Activated CD4-positive, alpha-beta T cell treated with anti-CD3 and anti-CD28 coated beads, Interleukin-2, amount 50 U/mL, for 16 hours (primary cell): ENCODE results near the gene TCFL5.

Experiments used
- DNase-seq: peaks from one replicate; pipeline ENCODE4 v3.0.0-alpha.2; 2020

Gene TCFL5

DNA sequence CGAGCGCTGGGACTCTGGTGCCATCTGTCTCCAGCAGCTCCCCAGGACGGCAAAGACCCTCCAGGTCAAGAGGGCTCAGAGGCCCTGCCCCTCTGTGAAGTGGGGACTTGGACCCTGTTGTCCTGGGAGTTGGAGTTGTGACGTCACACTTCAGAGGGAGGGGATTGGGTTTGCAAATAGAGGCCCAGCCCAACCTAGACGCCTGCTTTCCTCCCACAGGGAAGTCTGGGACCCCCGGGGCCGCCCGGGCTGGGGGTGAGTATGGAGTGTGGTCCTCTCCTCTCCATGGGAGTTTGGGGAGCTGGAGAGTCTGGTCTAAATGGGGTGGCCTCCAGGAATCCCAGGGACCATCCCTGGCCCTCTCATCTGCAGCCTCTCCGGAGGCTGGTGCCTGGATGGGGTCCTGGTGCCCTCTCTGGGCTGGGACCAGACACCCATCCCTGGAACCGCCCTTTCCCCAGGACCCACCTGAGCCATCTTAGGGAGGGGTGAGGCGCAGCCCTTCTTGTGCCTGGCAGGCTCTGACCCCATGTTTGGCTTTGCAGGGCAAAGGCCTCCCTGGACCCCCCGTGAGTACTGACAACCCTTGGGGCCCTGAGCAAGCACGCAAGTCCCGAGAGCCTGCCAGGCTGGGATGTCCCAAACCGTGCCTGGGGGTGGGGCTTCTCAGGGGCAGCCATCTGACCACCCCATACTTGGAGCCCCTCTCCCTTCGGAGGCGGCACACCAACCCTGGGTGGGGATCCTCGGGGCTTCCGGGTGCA lies 40.5 kb downstream of the TCFL5 start:
- no peak for DNase-seq

DNA sequence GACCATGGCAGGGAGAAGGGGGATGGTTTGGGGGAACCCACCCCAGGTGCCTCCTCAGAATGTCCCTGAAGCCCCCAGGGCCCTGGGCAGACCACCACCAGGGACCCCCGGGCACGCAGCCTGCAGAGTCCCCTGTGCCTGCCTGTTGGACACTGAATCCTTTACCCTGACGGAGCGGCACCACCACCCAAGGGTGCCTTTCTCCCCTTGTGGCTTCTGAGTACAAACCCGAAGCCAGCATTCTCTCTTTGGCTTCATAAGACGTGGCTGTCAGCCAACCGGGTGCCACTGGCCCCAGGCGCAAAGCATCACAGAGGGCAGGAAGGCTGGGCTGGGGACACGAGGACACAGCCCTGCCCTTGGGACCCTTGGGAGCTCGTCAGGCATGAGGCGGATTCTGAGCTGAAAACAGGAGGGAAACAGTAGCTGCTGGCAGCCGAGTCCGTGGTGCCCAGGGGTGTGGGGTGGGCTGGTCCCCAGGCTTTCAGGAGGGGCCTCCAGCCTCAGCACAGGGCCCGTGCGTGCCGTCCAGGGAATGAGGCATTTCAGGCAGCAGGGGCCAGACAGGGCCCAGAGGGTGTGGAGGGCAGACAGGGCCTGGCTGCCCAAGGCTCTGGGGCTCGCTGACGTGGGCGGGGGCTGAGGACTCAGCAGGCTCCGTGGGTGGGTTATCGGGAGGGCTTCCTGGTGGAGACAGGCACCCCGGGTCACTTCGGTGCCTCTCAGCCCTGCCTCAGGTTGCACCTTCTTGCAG lies 41.2 kb downstream of the TCFL5 start:
- DNase-seq: no peak

DNA sequence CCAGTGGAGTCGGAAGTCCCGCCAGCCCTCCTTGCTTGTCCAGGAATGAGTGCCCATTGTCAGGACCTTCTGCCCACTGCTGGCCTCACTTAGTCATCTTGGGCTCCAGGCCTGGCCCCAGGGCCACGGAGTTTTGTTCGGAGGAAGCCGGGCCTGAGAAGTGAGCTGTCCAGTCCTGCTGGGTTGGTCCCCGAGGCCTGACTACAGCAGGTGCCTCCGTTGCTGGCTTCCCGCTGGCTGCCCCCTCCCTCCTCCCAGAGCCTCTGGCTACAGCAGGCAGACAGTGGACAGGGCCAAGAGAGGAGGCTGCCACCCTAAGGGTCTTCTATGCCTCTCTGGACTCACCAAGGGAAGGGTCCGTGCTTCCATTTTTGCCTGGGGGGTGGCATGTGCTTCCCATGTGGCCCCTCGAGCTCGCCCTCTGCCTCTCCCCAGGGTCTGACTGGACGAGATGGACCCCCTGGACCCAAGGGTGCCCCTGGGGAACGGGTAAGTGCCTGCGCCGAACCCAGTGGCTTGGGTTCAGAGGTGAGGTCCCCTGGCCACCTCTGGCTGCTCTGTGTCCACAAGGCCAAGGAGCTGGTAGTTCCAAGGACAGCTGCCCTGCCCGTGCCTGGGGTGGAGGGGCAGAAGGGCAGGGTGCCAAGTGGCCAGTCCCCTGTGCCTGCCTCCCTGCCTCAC lies 42.0 kb downstream of the TCFL5 start:
- no peak for DNase-seq

DNA sequence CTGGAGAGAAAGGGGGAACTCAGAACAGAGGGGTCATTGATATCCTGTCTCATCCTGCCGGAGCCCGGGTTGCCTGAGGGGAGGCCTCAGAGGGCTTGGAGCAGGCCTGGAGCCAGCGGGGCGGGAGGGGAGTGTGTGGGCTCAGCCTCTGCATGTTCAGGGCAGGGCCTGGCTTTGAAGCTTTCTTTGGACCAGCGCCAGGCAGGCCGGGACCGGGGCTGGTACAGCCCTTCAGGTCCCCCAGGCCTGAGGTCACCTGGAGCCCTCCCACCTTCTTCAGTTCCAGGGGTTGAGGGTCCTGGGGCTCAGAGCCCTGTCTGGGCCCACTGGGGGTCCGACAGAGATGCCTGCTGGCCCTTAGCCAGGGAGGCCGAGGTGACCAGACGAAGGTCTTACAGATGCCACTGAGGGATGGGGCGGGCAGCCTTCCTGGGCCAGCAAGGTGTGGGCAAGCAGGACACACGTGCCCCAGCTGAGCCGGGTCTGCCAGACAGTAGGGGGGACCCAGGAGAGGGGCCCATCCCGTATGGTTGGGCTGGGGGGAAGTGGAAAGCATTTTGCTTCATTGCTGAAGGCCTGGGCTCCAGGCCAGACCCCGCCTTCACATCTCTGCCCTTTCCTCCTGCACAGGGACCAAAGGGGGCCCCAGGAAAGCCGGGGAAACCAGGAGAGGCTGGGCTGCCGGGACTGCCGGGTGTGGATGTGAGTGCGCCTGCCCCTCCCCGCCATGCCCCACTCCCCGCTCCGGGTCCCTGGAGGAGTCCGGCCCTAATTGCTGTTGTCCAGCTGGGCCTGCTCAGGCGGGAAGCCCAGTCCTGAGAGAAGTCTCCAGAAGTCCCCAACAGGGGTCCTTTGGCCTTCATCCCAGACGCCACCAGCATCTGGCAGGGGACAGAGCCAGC lies 42.8 kb downstream of the TCFL5 start:
- DNase-seq: no peak

DNA sequence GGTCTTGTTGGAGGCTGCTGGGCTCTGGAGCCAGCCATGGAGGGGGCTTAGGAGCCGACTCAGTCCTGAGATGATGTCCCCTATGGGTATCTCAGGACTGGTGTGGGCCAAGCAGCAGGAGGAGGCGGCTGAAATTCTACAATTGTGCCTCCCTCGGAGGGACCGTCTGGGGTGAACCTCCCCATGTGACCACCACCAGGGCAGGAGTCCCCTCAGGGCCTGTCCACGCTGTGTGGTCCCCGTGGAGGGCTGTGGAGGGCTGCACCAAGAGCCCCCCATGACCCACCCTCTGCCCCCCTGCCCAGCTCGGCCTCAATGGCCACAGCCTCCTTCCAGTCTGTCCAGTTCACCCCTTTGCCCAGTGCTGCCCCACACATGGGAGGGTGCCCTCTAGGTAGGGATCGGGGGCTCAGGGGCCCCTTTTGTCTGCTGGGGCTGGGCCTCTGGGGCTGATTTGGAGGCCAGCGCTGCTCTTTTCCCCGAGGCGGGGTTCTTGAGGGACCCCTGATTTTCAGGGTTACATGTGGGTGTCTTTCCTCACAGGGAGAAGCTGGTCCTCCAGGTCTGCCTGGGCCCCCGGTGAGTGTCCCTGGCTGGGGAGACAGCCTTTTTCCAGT lies 43.5 kb downstream of the TCFL5 start:
- no peak for DNase-seq

DNA sequence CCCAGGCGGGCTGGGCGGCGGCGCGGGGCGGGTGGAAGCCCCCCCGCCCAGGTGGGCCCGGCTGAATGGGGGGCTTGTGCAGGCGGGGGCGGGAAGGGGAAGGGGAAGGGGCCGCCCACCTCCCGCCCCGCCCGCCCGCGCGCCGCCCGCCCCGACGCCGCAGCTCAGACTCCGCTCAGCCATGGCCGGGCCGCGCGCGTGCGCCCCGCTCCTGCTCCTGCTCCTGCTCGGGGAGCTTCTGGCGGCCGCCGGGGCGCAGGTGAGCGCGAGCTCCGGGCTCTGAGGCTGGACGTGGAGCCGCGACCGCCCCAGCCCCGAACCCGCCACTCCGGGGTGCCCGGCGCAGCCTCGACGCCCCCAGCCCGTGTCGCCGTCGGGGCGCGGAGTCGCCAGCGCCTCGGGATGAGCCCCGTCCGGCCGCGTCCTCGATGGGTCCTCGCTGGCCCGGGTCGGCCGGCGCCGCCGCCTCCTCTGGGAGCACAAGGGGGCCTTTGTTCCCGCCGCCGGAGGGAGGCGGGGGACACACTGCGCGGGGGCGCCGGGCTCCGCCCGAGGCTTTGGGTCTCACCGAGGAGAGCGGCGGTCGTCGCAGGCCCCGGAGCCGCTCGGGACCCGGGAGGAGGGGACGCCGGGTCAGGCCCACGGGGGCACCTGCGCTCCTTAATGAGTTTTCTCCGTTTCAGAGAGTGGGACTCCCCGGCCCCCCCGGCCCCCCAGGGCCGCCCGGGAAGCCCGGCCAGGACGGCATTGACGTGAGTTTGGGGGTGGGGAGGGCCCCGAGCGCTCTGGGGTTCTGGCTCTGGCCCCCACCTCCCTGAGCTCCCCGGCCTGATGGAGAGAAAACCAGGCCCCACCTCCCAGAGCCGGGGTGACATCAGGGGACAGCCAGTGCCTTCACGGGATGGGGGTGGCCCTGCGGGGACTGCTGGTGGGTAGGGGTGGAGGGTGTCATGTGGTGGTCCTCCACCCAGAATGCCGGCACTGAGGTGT lies 44.4 kb downstream of the TCFL5 start, which contains the start of gene COL9A3:
Gene COL9A3, plus strand, starts transcription at position 167 of the 990 bp plus-strand sequence. Its CDS starts 15 bp downstream, at position 182.
- DNase-seq: no peak

DNA sequence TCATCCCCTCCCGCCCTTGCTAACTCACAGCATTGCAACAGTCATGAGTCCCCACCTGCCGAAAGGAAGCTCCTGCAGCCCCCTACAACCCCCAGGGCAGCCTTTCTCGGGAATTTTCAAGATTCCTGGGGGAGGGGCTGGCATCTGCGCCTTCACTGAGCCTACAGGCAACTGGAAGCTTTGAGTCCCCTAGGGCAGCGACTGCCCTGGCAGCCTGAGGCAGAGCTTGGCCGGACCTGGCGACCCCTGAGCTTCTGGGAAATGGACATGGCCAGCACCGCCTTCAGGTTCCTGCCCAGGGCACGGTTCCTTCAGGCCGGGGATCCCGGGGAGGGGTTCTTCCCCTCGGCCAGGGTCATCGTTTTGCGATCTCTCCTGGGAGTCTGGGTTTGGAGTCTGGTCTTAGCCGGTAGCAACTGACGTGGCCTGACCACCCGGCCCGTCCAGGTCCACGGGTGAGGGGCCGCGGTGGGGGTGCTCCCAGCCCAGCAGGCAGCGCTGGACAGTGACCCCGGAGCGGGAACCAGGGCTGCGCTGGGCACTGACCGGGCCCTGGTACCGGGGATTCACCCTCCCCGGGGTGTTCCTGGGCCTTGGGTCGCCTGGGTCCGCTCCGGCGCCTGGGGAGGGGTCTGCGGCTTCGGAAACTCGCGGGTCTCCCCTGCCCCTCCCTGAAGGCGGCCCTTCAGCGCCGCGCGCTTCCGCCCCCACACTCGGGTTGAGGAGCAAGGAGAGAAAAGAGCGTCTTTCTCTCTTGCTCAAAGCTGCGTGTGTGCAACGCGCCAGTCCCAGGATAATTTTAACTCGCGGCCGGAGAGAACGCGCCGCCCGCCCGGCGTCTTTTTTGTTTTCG lies 45.4 kb downstream of the TCFL5 start:
- no peak for DNase-seq

DNA sequence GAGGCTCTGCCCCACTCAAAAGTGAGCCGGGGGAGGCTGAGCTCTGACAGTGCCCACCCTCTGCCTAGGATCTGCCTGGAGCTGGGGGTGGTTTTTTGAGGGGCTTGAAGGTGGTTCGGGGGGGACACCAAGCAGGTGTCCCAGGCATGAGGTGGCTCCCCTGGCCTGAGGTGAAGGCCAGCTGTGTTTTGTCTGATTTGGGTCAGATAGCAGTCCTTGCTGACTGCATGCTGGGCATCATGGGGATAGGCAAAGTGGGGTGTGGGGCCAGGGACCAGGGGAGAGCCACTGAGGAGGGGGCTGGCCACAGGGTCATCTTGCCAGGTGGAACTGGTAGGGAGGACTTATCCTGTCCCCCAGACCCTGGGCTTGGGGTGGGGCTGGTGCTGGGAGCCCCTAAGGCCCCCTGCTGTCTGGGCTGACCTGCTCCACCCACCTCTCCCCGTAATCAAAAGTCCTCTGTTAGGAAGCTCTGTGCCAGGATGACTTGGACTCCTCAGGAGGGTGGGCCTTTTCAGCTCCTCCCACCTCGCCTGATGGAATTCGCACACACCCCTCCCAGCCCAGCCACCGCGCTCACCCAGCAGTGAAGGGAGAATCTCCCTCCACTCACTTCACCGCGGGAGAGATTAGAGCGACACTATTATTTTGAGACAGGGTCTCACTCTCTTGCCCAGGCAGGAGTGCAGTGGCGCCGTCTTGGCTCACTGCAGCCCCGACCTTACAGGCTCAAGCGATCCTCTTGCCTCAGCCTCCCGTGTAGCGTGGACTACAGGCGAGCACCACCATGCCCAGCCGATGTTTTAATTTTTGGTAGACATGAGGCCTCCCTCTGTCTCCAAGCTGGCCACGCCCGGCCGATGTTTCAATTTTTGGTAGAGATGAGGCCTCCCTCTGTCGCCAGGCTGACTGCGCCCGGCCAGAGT lies 46.3 kb downstream of the TCFL5 start:
- DNase-seq: no peak

DNA sequence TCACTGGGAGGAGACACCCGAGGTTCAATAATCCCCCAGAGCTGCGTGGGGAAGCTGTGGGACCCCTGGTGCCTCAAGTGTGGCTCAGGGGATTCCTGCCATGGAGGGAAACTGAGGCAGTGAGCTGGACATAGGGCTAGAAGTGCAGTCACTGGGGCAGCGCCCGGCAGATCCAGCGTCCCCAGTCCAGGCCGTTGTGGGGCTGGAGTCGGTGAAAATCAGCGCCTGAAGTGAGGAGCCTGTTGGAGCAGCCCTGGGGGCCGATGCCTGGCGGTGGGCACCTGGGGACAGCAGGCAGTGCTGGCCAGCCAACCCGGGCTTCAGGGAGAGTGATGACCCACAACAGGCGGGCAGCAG lies 46.9 kb downstream of the TCFL5 start:
- no peak for DNase-seq

DNA sequence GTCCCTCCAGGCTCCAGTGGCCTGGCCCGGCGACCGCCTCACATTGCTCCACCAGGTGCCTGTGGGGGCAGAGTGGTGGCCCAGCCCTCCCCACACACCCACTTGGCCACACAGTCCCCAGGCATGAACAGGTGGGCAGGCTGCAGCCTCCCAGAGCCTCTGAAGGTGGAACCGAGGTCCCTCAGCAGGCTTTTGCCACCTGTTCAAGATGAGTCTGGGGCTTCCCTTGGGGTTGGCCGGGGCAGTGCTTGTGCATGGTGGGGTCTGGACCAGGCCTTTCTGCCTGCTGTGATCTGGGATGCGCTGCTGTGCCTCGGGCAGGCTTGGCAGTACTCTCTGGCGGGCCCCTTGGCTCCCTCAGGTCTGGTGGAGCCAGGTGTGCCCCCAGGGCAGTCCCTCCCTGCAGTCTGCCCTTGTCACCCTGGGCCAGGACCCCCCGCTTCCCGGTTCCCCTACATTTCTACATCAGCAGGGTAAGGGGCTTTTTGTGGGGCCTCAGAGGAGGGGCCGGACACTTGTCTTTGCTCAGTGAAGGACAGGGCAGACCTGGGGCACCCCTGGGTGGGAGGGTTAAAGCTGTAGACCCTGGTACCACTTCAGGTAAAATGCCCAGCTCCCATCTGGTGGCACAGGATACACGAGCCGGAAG lies 47.4 kb downstream of the TCFL5 start:
- no peak for DNase-seq

DNA sequence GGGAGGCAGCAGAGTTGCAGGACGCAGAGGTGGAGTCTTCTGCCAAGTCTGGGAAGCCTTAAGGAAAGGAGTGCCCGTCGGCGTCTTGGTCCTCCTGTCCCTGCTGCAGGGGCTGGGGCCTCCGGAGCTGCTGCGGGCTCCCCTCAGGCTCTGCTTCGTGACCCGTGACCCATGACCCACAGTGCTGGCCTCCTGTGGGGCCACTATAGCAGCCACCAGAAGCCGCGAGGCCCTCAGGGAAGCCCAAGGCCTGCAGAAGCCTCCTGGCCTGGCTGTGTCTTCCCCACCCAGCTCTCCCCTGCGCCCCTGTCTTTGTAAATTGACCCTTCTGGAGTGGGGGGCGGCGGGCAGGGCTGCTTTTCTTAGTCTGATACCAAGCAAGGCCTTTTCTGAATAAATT lies 48.0 kb downstream of the TCFL5 start:
- DNase-seq: no peak

DNA sequence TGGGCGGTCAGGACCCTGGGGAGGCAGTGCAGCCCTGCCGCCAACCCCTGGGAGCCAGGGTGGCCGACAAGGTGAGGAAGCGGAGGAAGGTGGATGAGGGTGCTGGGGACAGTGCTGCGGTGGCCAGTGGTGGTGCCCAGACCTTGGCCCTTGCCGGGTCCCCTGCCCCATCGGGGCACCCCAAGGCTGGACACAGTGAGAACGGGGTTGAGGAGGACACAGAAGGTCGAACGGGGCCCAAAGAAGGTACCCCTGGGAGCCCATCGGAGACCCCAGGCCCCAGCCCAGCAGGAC lies 48.8 kb downstream of the TCFL5 start:
- no peak for DNase-seq

DNA sequence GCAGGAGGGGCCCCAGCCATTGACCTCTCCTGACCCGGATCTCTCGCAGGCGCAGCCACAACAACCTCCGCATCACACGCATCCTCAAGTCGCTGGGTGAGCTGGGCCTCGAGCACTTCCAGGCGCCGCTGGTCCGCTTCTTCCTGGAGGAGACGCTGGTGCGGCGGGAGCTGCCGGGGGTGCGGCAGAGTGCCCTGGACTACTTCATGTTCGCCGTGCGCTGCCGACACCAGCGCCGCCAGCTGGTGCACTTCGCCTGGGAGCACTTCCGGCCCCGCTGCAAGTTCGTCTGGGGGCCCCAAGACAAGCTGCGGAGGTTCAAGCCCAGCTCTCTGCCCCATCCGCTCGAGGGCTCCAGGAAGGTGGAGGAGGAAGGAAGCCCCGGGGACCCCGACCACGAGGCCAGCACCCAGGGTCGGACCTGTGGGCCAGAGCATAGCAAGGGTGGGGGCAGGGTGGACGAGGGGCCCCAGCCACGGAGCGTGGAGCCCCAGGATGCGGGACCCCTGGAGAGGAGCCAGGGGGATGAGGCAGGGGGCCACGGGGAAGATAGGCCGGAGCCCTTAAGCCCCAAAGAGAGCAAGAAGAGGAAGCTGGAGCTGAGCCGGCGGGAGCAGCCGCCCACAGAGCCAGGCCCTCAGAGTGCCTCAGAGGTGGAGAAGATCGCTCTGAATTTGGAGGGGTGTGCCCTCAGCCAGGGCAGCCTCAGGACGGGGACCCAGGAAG lies 49.3 kb downstream of the TCFL5 start:
- no peak for DNase-seq

DNA sequence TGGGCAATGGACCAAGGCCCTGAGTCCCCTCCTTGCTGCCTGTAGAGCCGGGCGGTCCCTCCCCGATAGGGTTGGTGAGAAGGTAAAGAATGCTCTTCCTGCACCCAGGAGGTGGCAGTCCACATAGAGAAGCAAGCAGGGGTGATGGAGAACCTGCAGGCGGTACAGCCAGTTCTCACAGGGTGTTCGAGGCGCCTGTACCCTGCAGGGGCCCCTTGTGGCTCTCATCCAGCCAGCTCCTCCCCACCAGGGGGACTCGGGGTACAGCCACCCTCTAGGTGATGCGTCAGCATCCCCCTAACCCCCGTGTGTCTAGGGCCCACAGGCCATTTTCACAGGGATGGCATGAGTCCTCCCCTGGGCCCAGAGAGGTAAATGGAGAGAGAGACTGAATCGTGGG lies 49.9 kb downstream of the TCFL5 start:
- no peak for DNase-seq

DNA sequence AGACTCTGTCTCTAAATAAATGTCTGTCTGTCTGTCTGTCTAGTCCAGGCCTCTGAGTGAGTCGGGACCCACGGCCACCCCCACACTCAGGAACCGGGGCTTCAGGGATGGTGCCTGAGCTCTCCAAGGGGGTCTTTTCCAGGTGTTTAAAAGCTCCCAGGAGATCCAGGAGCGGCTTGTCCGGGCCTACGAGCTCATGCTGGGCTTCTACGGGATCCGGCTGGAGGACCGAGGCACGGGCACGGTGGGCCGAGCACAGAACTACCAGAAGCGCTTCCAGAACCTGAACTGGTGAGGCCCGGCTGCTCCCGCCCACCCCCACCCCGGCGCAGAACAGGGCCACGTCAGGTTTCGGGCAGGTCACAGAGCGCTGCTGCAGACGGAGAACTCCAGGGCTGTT lies 50.3 kb downstream of the TCFL5 start:
- DNase-seq: no peak

DNA sequence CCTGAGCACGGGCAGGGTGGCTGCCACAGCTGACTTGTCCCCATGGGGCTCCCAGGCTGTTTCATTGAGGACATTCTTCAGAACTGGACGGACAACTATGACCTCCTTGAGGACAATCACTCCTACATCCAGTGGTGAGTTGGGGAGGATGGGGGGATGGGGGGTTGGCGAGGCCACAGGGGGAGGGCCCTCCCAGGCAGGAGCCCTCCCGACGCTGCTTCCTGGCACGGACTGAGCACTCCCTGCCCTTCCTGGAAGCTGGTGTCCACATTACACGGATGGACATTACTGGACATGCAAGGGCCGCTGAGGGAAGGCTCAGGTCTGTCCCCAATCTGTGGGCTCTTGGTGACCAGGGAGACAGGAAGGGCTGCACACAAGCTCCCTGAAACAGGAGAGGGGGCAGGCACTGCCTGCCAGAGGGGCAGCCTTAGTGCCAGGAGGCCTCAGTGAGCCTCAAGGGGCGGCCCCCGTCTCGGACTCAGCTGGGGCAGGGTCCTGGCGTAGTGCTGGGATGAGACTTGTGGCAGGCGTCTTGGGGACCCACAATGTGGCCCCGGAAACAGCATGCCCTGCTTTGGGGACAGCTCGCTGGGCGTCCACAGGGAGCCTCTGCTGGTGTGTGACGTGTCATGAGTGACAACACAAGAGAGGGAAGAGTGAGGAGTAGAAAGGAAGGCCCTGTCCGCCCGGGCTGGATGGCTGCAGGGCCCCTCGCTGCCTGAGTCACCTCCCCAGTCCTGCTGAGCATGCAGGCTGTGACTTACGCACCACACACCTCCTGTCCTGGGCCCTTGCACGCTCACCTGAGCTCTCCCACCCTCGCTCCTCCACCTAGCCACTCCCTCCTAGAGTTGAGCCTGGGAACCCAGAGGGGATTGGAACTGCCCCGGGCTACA lies 51.8 kb downstream of the TCFL5 start:
- no peak for DNase-seq
